ENCODE results near the gene SAMD11.

DNA sequence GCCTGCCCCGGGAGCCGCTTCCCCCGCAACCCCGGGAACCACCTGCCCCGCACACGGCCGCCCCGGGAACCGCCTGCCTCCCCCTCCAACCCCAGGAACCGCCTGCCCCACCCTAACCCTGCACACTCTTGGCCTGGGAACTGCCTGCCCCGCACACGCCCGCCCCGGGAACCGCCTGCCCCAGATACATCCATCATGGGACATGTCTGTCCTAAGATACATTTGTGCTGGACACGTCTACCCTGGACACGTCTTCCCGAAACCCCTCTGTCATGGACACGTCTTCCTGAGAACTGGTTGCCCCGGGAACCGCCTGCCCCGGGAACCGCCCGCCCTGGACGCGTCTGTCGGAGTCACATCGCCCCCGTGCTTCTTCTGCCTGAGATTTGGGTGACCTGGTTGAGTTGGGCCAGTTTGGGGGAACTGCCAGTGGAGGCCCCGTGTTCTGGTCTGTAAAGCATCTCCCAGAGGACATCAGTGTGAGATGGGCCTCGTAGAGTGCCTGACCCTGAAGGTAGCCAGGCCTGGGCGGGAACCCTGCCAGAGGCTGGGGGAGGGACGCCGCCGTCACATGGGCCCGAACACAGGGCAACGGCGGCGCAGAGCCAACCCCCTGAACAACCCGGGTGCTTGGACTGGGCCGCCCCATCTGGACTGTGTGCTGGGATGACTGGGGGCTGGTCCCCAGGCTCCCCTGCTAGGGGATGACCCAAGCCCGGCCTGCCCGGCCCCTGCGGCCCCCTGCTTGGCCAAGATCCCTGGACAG lies 54.5 kb downstream of the SAMD11 start:
- TF ChIP-seq, protein P1, sequence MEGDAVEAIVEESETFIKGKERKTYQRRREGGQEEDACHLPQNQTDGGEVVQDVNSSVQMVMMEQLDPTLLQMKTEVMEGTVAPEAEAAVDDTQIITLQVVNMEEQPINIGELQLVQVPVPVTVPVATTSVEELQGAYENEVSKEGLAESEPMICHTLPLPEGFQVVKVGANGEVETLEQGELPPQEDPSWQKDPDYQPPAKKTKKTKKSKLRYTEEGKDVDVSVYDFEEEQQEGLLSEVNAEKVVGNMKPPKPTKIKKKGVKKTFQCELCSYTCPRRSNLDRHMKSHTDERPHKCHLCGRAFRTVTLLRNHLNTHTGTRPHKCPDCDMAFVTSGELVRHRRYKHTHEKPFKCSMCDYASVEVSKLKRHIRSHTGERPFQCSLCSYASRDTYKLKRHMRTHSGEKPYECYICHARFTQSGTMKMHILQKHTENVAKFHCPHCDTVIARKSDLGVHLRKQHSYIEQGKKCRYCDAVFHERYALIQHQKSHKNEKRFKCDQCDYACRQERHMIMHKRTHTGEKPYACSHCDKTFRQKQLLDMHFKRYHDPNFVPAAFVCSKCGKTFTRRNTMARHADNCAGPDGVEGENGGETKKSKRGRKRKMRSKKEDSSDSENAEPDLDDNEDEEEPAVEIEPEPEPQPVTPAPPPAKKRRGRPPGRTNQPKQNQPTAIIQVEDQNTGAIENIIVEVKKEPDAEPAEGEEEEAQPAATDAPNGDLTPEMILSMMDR (IDR thresholded peaks at IDR 0.05; ENCODE audit: insufficient read depth, low read depth, low read length): no peak
- no peak for TF ChIP-seq EZH2 (IDR thresholded peaks at IDR 0.05; ENCODE audit: insufficient read depth, low read length)

Data from astrocyte (in vitro differentiated cells and primary cell).